Stimulated activated CD4-positive, alpha-beta T cell treated with anti-CD3 and anti-CD28 coated beads, Interleukin-12 subunit alpha, Interleukin-12 subunit beta, amount 100 ng/mL, for 24 hours (primary cell): ENCODE results near the gene ADGRB2.

Source experiments
- DNase-seq, 2 experiments: peaks; one replicate each; pipeline ENCODE4 v3.0.0-alpha.2; 2020; ENCODE audit warnings: low read depth in 2 of 2

The ADGRB2 gene

DNA sequence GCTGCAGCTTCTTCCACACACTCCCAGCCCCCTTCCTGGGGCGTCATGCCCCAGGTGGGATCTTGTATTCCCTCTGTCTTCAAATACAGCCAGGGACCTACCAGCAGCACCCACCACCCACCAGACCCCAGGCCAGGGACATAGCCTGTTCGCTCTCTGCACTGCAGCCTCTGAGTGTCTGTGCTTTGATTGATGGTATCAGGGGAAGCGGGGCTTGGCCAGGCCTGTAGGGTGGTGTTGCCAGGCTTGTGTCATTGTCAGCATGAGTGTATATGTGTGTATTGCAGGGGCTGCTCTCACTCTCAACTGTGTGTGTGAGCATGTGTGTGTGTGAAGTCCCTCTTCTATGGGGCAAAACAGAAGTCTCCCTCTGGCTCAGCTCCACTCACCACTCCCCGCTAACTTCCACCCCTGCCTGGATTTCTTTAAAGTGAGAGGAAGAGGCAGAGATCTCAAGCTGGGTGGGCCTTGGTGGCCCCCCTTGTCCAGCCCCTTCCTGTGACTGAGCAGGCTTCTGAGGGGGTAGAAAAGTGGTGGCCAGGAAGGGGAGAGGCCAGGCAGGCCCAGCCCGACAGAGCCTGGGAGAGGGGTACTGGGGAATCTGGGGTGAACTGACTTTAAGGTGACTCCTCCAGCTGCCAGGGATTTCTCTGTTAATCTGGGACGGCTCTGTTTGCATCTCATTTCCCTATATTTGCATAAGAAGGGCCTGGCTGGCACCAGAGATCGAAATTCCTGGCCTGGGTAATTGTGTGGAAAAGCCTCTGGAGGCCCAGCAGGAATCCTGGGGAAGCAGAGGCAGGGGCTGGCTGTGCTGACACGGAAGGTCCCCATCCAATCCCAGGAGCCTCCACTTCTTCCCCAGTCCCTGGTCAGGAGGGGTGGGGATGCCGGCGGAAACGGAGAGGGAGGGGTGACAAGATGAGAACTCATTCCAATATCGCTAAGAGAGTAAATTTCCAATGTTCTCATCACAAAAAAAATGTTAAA, 18.6 kb upstream of the ADGRB2 start:
- DNase-seq: no peak

DNA sequence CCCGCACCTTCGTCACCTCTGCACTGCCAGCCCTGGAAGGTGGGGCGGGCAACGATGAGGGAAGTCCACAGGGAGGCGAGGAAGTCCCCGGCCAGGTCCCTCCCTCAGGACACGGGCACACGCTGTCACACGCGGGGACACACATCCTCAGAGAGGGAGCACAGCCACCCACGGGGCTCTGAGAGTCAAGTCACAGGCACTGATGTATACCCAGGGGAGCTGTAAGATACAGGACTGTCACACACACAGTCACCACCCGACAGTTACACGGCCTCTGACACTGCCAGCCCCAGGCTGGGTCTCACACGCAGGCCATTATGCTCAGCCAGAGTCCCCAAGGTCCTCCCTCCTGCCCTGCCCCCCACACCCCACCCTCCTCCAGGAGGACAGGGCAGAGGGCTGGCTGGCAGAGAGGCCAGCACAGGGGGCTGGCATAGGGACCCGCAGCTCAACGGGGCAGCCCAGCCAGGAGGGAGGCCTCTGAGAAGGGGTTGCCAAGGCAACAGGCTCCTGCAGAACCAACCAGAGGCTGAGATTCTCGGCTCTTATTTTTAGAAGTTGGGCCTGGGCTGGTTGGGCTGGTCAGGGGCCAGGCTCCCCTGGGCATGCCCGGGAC, 17.7 kb upstream of the ADGRB2 start:
- DNase-seq: no peak

DNA sequence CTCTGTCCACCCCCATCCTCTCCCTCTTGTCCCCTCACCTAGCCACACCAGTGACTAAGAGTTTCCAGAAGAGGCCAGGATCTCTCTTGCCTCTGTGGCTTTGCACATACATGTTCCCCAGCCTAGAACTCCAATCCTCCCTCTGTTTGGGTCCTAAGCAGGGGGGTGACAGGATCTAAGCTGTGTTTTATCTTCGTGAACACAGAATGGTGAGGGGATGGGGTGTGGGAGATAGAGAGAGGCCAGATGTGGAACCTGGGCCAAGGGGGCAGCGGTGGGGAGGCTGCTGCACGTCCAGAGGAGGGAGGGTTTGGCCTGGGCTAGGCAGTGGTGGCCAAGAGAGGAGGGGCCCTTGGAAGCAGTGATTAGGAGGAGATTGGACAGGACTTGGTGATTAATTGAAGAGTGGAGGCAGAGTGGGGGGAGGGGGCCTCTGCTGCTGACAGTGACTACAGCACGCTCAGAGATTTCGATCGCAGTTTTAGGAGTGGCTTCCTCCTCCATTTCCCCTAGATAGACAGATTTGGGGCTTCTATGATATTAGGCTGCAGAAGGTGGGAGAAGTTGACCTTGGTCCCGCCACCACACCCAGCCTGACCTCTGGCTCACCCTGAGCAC, 17.1 kb upstream of the ADGRB2 start:
- no peak for DNase-seq

DNA sequence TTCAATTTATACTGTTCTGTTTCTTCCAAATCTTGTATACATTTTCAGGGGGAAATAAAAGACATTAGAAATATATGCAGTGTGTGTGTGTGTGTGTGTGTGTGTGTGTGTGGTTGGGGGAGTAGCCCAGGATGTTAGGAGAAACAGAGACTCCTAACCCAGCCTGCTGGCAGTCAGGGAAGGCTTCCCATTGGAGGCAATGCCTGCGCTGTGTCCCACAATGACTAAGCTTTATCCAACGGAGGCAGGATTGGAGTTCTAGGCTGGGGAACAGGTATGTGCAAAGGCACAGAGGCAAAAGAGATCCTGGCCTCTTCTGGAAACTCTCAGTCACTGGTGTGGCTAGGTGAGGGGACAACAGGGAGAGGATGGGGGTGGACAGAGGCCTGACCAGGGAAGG, 16.5 kb upstream of the ADGRB2 start:
- DNase-seq: no peak

DNA sequence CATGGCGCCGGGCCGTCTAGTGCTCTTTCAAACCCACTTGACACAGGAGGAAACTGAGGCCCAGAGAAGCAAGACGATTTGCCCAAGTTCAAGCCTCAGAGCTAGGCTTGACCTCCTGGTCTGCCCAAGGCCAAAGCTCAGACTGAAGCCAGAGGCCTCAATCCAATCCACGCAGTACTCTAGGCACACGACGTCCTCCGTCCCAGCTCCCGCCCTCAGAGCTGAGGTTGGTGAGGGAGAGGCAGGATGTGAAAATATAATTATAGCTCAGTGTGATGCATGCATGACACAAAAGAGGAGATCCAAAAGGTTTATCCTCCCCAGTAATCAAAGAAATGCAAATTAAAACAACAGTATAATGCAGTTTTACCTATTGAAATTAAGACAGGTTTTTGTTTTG, 15.5 kb upstream of the ADGRB2 start:
- no peak for DNase-seq

DNA sequence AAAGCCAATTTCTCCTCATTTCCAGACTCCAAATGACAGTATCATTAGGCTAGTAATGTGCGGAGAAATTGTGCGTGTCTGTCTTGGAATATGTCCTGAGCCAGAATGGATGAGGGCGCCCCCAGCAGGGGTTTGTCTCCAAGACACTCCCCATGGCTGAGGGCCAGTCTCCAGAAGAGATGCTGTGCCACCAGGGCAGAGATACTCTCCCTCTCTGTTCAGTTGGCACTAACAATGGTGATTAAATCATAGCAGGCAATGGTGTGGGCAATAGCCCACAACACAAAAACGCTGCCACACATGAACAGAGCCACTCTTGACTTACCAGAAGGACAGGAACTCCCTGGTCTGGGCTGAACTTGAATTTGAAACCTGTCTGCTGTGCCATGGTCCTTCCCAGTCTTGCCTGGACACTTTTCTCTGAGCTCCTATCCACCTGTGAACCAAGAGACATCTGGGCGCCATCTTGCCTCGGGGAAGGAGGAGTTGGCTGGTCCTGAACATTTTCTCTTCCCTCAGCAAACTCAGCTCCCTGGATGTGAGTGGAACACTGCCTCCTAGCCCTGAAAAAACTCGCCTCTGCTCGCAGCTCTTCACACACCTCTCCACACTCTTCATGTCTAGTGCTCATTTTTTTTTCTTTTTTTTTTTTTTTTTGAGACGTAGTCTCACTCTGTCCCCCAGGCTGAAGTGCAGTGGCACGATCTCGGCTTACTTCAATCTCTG, 14.8 kb upstream of the ADGRB2 start:
- no peak for DNase-seq

DNA sequence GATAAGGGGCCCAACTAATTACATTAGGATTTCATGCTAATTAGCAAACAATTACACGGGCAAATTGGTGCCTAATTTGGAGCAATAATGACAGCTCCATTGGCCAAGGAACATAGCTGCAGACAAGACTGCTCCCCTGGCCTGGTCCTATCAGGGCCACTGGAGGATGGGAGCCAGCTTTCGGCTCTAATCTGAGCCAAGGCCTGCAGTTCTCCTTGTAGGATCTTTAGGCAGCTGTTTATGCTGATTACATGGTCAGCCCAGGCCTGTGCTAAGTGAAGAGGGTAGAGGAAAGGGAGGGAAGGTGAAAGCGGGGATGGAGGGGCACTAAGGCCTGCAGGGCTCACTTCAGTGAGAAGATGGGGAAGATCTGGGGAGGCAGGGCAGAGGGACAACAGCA, 12.4 kb upstream of the ADGRB2 start:
- DNase-seq: no peak

DNA sequence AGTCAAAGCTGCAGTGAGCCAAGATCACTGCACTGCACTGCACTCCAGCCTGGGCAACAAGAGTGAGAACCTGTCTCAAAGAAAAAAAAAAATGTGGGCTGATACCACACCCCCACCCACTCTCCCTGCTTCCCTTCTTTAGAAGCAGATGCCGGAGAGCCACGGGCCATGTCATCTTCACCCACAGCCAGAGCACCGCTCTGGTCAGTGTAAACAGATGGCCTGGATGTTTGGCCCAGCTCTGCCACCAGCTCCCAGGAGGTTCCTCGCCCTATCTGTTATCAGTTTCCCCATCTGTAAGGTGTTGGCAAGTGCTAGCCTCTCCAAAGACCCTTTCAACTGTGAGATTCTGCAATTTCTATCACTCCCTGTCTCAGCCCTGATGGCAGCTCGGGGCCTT, 11.9 kb upstream of the ADGRB2 start:
- no peak for DNase-seq

DNA sequence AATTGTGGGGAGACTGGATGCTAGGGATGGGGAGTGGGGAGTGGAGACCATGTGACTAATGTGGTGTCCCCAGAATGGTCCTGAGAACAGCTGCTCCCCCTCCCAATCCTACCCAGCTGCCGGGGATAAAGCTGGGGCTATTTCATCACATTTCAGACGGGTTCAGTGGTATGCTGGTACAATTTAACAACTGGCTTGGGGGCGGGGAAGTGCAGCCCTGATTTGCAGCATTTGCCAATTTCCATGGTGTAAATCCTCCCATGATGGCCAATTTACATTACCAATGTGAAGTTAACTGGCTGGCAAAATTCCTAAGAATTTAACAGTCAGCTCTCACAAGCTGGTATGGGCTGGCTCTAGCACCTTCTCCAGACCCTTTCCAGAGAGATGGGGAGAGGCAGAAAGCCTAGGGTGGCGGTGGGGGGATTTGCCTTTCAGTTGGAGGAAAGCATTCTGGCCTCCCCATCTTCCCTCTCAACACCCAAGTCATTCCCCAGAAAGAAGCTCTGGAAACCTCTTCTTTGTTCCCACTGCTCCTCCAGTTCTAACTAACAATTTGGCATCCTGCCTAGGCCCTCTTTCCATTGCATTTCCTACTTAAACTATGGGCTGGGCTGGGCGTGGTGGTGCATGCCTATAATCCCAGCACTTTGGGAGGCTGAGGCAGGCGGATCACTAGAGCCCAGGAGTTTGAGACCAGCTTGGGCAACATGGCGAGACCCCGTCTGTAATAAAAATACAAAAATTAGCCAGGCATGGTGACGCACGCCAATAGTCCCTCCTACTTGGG, 11.3 kb upstream of the ADGRB2 start:
- no peak for DNase-seq

DNA sequence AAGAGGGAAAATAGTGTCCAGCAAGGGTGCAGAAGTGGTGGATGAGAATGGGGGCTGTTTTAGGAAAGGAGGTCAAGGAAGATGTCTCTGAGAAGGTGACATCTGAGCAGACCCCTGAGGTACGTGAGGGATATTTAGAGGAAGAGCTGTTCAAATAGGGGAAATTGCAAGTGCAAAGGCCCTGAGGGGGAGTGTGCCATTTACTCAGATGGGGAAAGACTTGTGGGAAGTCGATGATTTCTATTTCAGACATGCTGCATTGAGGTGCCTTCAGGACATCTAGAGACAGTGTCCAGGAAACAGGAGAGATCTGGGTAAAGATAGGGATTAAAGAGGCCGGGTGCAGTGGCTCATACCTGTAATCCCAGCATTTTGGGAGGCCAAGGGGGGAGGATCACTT, 10.4 kb upstream of the ADGRB2 start:
- no peak for DNase-seq

DNA sequence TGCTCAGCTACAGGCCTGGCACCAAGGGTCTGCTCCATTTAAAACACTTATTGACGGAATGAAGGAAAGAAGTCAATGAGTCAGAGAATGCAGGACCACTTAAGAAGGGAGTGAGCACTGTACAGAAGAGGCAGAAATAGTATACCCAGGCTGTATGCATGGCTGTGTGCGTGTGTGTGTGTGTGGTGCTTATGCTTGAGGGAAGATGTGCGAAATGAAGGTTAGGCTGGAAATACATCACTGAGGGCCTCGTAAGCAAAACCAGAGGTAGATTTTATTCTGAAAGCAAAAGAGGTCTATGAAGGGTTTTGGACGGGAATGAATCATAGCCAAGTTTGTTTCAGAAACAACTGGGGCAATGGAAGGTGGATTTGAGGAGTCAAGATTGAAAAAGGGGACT, 9.7 kb upstream of the ADGRB2 start:
- no peak for DNase-seq

DNA sequence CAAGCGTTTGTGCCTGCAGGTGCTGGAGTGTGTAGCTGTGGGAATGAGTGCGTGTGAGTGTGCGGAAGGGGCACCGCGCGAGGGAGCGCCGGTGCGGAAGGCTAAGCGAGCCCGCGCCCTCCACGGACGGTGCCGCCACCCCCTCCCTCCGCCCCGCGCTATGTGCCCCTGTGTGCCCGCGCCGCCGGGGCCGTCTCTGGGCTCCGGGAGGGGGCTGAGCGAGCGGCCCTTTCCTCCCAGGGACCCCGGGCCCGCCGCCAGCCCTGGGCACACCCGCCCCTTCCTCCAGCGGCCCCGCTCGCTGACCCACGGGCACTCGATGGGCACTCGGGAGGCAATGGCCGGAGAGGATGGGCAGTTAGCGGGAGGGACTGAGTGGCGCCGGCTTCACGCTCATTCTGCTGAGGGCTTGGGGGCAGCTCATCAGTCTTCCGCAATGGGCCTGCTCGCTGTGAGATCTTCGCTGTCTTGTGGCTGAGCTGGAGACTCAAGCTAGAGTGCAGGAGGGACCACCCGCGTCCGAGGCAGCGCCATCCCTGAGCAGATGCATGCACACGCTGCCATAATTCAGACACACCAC, 8.6 kb upstream of the ADGRB2 start:
- DNase-seq: no peak

DNA sequence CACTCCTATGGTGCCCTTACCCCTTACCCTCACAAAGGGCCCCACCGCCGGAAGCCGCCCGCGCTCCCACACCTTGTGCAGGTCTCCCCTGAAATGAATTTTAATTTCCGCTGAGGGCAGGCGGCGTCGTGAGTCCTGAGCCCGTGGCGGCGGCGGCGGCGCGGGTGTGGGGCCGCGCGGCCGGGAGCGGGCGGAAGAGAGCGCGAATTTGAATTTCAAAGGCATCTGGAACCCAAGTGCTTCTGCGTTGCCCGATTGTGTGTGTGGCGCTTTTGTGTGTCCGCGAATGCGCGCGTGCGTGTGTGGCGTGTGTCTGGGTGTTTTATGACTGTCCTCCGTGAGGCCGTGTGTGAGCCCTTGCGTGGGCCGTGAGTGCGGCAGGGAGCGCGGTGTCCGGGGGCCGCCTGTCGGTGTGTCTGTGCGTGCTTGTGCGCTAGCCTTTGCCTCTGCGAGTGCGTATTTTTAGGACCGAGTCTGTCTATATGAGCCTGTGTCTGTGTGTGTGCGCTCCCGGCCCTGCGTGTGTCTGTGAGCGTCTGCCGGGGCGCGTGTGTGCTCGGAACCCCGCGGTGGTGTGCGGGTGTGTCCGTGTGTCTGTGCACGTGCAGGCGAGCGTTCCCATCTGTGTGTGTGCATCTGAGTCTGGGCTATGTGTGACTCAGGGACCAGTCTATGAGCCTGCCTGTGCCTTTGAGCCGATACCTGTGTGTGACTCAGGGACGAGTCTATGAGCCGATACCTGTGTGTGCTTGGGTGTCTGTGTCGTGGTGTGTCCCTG, 7.9 kb upstream of the ADGRB2 start:
- peak; percentile 37 to 39 for DNase-seq

DNA sequence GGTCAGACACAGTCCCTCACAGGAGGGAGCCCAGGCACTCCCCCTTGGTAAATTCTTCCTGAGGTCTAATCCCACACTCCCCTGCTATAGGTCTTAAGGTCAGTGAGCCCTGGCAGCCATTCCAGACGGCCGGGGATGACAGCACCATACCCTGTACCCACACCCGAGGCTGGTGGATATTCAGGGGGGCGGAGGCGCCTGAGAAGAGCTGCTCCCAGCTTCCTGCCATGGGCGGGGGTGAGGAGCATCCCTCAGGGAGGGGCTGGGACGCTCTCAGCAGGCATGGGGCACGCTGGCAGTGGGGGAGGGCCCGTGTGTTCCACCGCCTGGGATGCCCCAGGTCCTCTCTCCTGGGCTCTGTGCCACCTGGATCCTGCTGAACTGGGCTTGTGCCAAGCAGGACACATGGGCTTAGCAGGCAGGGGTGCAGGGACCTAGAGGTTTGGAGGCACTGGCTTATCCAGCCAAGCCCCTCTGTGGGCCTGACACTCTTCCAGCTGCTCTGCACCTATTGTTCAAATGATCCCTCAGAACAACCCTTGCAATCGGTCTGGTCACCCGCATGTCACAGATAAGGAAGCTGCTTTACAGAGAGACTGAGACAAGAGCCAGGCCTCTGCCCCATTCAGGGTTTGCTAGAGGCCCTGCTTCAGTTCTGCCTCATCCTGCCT, 5.7 kb upstream of the ADGRB2 start:
- DNase-seq: no peak

DNA sequence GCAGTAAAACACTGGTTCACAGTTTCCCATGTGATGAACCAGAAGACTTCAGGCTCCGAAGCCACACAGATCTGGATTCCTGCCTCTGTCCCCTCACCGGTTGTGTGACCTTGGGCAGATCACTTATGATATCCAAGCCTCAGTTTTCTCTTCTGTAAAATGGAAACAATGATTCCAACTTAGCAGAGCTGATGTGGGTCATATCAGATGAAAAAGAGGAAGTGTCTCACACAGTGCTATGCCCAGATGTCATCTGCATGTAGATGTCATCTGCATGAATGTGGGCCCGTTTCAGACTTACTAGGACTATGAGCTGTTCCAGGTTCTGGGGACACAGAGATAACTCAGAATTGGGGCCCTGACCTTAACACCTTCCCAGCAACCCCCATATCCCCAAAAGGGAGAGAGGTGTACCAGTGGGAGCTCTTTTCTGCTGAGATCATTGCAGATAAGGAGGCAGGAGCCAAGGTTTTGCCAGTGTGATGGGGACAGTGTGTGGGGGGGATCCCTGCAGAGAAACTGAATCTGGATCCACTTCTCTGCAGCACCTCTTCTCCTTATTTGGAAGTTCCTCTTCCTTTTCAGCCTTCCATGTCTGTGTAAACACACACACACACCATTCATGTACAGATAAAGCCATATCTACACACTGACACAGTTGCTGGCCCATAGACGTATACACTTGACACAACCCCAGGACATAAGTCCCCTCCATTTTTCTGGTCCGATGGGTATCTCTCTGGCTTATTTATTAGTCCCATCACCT, 5.0 kb upstream of the ADGRB2 start:
- no peak for DNase-seq

DNA sequence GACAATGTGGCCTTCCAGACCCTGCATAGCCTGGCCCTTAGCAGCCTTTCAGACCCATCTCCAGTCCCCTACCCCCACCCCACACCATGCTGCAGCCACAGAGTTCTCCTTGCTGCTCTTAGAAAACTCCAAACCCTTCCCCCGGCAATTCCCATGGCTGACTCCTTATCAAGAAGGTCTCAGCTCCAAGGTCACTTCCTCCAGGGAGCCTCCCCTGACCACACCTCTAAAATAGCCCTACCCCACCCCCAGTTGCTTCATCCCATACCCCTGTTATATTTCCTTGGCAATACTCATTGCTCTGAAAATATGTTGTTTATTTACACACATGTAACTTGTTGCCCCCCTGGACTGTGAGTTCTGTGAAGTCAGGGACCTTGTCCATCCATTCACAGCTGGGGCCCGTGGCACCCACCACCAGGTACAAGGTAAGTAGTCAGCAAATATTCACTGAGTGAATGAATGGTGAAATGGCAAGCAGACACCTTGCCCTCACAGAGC, 4.3 kb upstream of the ADGRB2 start:
- no peak for DNase-seq

DNA sequence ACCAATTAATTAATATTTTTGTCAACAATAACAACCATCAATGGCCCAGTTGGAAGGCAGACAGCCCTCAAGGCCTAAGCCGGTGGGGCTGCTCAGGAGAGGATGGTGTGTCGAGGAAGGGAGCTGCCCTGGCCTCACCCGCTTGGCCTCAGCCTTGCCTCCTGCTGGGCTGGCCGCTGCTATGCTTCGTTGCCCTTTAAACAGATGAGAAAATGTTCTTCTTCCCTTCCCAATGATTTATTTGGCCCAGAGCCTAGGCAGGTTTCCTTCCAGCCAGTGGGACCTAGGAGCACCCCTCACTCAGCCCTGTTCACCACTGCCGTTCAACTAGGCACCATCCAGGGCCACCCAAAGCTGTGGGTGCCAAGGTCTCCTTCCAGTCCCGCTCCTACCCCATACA, 3.1 kb upstream of the ADGRB2 start:
- no peak for DNase-seq

DNA sequence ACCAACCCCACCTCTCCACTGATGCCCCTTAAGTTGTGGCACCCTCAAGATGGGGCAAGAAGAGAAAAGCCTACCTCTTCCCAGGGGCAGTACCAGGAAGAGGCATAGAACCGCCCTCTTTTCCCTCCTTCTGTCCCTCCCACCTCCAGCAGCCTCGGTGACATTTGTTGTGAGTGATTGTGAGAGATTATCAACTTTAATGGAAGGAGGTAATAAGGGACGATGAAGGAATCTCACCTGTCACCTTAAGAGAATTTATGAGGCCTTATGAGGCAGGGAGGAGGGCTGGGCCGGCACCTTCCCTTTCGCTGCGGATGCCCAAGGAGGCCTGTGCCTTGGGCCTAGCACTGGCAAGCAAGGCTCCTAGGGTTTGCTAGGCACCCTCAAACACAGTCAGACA, 1.4 kb upstream of the ADGRB2 start:
- no peak for DNase-seq

DNA sequence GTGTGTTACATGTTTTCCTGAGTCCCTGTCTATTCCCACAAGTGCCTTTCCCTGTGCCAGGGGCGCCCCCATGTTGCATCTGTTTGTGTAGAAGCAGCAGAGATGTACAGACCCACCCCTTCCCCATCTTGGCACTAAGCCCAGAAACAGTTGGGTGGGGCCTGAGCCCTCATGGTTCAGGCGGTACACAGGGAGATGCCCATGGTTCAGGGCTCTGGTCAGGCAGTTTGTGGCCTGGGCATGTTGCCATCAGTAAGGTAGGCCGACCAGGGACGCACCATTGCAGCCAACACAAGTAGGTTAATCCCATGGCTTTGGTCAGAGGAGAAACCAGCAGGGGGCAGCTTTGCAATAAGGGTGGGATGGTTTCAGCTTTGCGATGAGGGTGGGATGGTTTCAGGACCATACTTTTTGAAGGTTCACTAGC, 914 bp upstream of the ADGRB2 start:
- DNase-seq: no peak
